Aorta (tissue), 5 donors: ENCODE data around the gene FAM171A1. TPM values are rescaled to one million over a fixed set of nuclear protein-coding genes. Genes with fewer than 3 reads are reported as not detected.

Source experiments
- ATAC-seq: fragments of 200-7000 bp; cut with Tn5 transposase; one replicate; pipeline ENCODE4 v1.9.1; 2022; ENCODE audit warnings: moderate library complexity; ENCODE audit not compliant: low FRiP score
- DNase-seq, 2 donors: peaks; one replicate each; pipeline ENCODE4 v3.0.0-alpha.2; 2020
- H3K27ac ChIP-seq, 2 donors: one replicate each; pipeline ENCODE4 v1.5.1; 2013; ENCODE audit warnings: low read length in 2 of 2, mild to moderate bottlenecking in 2 of 2, moderate library complexity in 2 of 2, control low read depth in 1 of 2, inconsistent platforms in 1 of 2, low read depth in 1 of 2
- H3K27me3 ChIP-seq, 2 donors: one replicate each; pipeline ENCODE4 v1.6.1; 2013; ENCODE audit warnings: control low read depth in 1 of 2, low read length in 1 of 2, mild to moderate bottlenecking in 1 of 2, moderate library complexity in 1 of 2; ENCODE audit not compliant: insufficient read depth in 2 of 2, control insufficient read depth in 1 of 2
- H3K36me3 ChIP-seq, 2 donors: one replicate each; pipeline ENCODE4 v1.6.1; 2013; ENCODE audit warnings: control low read depth in 1 of 2, low read length in 1 of 2, mild to moderate bottlenecking in 1 of 2; ENCODE audit not compliant: insufficient read depth in 2 of 2, control insufficient read depth in 1 of 2
- H3K4me1 ChIP-seq, 2 donors: one replicate each; pipeline ENCODE4 v1.6.1; 2013; ENCODE audit warnings: low read length in 2 of 2, control low read depth in 1 of 2, mild to moderate bottlenecking in 1 of 2, moderate library complexity in 1 of 2; ENCODE audit not compliant: insufficient read depth in 2 of 2, control insufficient read depth in 1 of 2
- H3K4me3 ChIP-seq, 2 donors: one replicate each; pipeline ENCODE4 v1.5.1; 2013; ENCODE audit warnings: low read length in 2 of 2, control low read depth in 1 of 2, mild to moderate bottlenecking in 1 of 2
- H3K9me3 ChIP-seq: one replicate; pipeline ENCODE4 v1.6.1; 2013; ENCODE audit warnings: mild to moderate bottlenecking, low read length; ENCODE audit not compliant: control insufficient read depth
- WGBS, 2 donors: extraction: QIAGEN DNeasy Blood & Tissue Kit; methylation state at CpG; one replicate each; pipeline ENCODE4 v1.1.7; 2013; 5-methylcytosine and 5-hydroxymethylcytosine counted together
- intact Hi-C, 2 donors: fragments of 100-400 bp; cut with DNase I; formaldehyde crosslinking; loops; one replicate each; pipeline versions ENCODE4 v1.14.2 to v1.15.0; 2022
- polyA plus RNA-seq, 2 donors: library from polyadenylated mRNA; stranded (reverse); fragments of 200-250 nt; gene quantifications; one replicate each; pipeline ENCODE4 v1.2.3, GENCODE V29; 2013
- total RNA-seq, 2 donors: library from RNA; stranded (reverse); fragmentation: NEBNext Ultra II Directional; extraction: Animal tissue kit (Norgen Biotek cat#: 25700); gene quantifications; one replicate each; pipeline ENCODE4 v1.2.1, GENCODE V29; 2021
- donor health status: healthy with polysubstance abuse.
- donor health status: Bipolar disorder and iron deficiency.
- donor health status: DM: no; HTN: no; CAD: no.
- donor health status: DM: no; HTN: no; CAD: no.
- donor health status: DM: yes; HTN: yes; CAD: no.

FAM171A1 gene
- total and polyA plus RNA-seq, 4 donors, result 2.8 to 21.4 (median 7.6) TPM

GRCh38 chr10:15222511-15222910, 148.6 kb downstream of the FAM171A1 start:
- no peaks in the 10 kb centered on the region for H3K36me3 ChIP-seq
- 82 to 91% methylated on average over 10 of the region's 10 CpGs for WGBS, 2 donors
- H3K9me3 ChIP-seq, result no peaks in the 10 kb centered on the region
- H3K4me3 ChIP-seq, result no peak overlapping the region
- DNase-seq (no peak), ATAC-seq (no peak)
- intact Hi-C loops, result no loop called here
- H3K27me3 ChIP-seq, result no peaks in the 10 kb centered on the region
- H3K27ac ChIP-seq, result no peak overlapping the region
- no peaks in the 10 kb centered on the region for H3K4me1 ChIP-seq

- Histone ChIP-seq H3K9me3 (no peaks in the 10 kb centered on the region), H3K27me3 (no peaks in the 10 kb centered on the region), H3K36me3 (no peaks in the 10 kb centered on the region), H3K4me3 (no peak overlapping the region), H3K4me1 (no peaks in the 10 kb centered on the region), H3K27ac (no peak overlapping the region)
- 91 to 93% methylated on average over 3 of the region's 3 CpGs for WGBS, 2 donors
- DNase-seq, result no peak
- no peak for ATAC-seq
- intact Hi-C loops, result no loop called here
Measured at GRCh38 chr10:15220445-15220844, 150.6 kb downstream of the FAM171A1 start.

GRCh38 chr10:15216700-15217099, 154.4 kb downstream of the FAM171A1 start:
- H3K4me1 ChIP-seq, result no peaks in the 10 kb centered on the region
- H3K4me3 ChIP-seq, result no peak overlapping the region
- H3K27me3 ChIP-seq, result no peaks in the 10 kb centered on the region
- ATAC-seq (no peak), DNase-seq (no peak)
- no peaks in the 10 kb centered on the region for H3K36me3 ChIP-seq
- no peaks in the 10 kb centered on the region for H3K9me3 ChIP-seq
- intact Hi-C loops, result no loop called here
- 84 to 88% methylated on average over 6 of the region's 6 CpGs for WGBS, 2 donors
- H3K27ac ChIP-seq, result no peak overlapping the region

GRCh38 chr10:15214237-15214636, 156.9 kb downstream of the FAM171A1 start:
- Histone ChIP-seq H3K27me3 (no peaks in the 10 kb centered on the region), H3K9me3 (no peaks in the 10 kb centered on the region), H3K27ac (no peak overlapping the region), H3K4me1 (peaks cover 0 to 3% of the 10 kb centered on the region in 2 donors), H3K4me3 (no peak overlapping the region), H3K36me3 (no peaks in the 10 kb centered on the region)
- DNase-seq (no peak), ATAC-seq (no peak)
- intact Hi-C loops, result loop anchor here (5.0 kb wide), 1 partner anchor 158 kb away; the partner anchor contains the start of gene FAM171A1 (in 2 of the 2)
- 93 to 98% methylated on average over 17 of the region's 17 CpGs for WGBS, 2 donors

GRCh38 chr10:15213461-15213861, 157.6 kb downstream of the FAM171A1 start:
- H3K27ac ChIP-seq, result no peak overlapping the region
- DNase-seq (no peak), ATAC-seq (no peak)
- no peaks in the 10 kb centered on the region for H3K27me3 ChIP-seq
- peaks cover 0 to 3% of the 10 kb centered on the region in 2 donors for H3K4me1 ChIP-seq
- intact Hi-C loops, result loop anchor here (5.0 kb wide), 1 partner anchor 159 kb away; the partner anchor contains the start of gene FAM171A1 (in 2 of the 2)
- H3K4me3 ChIP-seq, result no peak overlapping the region
- H3K36me3 ChIP-seq, result no peaks in the 10 kb centered on the region
- H3K9me3 ChIP-seq, result no peaks in the 10 kb centered on the region
- 89 to 90% methylated on average over 18 of the region's 18 CpGs for WGBS, 2 donors

GRCh38 chr10:15211464-15211979, 159.6 kb downstream of the FAM171A1 start:
- Histone ChIP-seq H3K9me3 (no peaks in the 10 kb centered on the region), H3K27ac (no peak overlapping the region), H3K4me3 (no peak overlapping the region), H3K36me3 (peaks cover 0 to 2% of the 10 kb centered on the region in 2 donors), H3K4me1 (peaks cover 0 to 3% of the 10 kb centered on the region in 2 donors), H3K27me3 (no peaks in the 10 kb centered on the region)
- DNase-seq (no peak), ATAC-seq (no peak)
- intact Hi-C loops, result loop anchor here (5.0 kb wide), 1 partner anchor 161 kb away; the partner anchor contains the start of gene FAM171A1 (in 2 of the 2)
- 92 to 98% methylated on average over 6 of the region's 6 CpGs for WGBS, 2 donors

- H3K27me3 ChIP-seq, result no peaks in the 10 kb centered on the region
- peaks cover 0 to 3% of the 10 kb centered on the region in 2 donors for H3K4me1 ChIP-seq
- no peak overlapping the region for H3K27ac ChIP-seq
- H3K36me3 ChIP-seq, result peaks cover 0 to 2% of the 10 kb centered on the region in 2 donors
- WGBS, 2 donors, result 93 to 96% methylated on average over 8 of the region's 8 CpGs
- ATAC-seq (no peak), DNase-seq (no peak)
- H3K9me3 ChIP-seq, result no peaks in the 10 kb centered on the region
- no peak overlapping the region for H3K4me3 ChIP-seq
- intact Hi-C loops, result loop anchor here (5.0 kb wide), 1 partner anchor 162 kb away; the partner anchor contains the start of gene FAM171A1 (in 2 of the 2)
Measured at GRCh38 chr10:15210521-15210920, 160.6 kb downstream of the FAM171A1 start.

GRCh38 chr10:15209827-15210509, 161.1 kb downstream of the FAM171A1 start:
- Histone ChIP-seq H3K9me3 (no peaks in the 10 kb centered on the region), H3K27ac (no peak overlapping the region), H3K27me3 (no peaks in the 10 kb centered on the region), H3K4me1 (peaks cover 0 to 3% of the 10 kb centered on the region in 2 donors), H3K36me3 (peaks cover 0 to 2% of the 10 kb centered on the region in 2 donors), H3K4me3 (no peak overlapping the region)
- WGBS, 2 donors, result 25 to 28% methylated on average over 14 of the region's 14 CpGs
- DNase-seq, result peak; percentile 85 to 88
- intact Hi-C loops, result loop anchor here (5.0 kb wide), 1 partner anchor 162 kb away; the partner anchor contains the start of gene FAM171A1 (in 2 of the 2)
- ATAC-seq, result peak; percentile 79

GRCh38 chr10:15208221-15208620, 162.9 kb downstream of the FAM171A1 start:
- DNase-seq (no peak), ATAC-seq (no peak)
- no peaks in the 10 kb centered on the region for H3K27me3 ChIP-seq
- no peaks in the 10 kb centered on the region for H3K9me3 ChIP-seq
- peaks cover 0 to 3% of the 10 kb centered on the region in 2 donors for H3K4me1 ChIP-seq
- peaks cover 0 to 2% of the 10 kb centered on the region in 2 donors for H3K36me3 ChIP-seq
- intact Hi-C loops, result no loop called here
- 90 to 100% methylated on average over 2 of the region's 2 CpGs for WGBS, 2 donors
- H3K4me3 ChIP-seq, result no peak overlapping the region
- H3K27ac ChIP-seq, result no peak overlapping the region
